HG02938 (cell line): ENCODE measurements around the gene MAEA.

Source experiments
- ATAC-seq: cut with Tn5 transposase; IDR thresholded peaks from one replicate; pipeline ENCODE4 v1.9.1; 2021; ENCODE audit warnings: mild to moderate bottlenecking, moderate library complexity; ENCODE audit not compliant: unreplicated experiment

The MAEA gene

GRCh38 chr4:1289207-1290164, at the start of gene MAEA:
Gene MAEA, plus strand, starts transcription at chr4:1289891. Its CDS starts 23 bp downstream, at chr4:1289914.
- ATAC-seq: peak; percentile 92

DNA sequence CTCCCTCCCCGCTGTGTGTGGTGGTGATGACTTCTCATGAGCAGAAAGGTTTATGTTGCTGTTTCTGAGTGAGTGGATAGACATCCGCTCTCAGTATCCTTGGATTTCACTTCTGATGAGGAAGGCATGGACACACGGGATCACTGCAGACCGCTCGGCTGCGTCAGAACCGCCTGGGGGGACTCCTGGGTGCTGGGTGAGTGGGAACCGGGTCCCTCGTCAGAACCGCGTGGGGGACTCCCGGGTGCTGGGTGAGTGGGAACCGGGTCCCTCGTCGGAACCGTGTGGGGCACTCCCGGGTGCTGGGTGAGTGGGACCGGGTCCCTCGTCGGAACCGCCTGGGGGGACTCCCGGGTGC, 49.8 kb upstream of the MAEA start:
- ATAC-seq: no peak

DNA sequence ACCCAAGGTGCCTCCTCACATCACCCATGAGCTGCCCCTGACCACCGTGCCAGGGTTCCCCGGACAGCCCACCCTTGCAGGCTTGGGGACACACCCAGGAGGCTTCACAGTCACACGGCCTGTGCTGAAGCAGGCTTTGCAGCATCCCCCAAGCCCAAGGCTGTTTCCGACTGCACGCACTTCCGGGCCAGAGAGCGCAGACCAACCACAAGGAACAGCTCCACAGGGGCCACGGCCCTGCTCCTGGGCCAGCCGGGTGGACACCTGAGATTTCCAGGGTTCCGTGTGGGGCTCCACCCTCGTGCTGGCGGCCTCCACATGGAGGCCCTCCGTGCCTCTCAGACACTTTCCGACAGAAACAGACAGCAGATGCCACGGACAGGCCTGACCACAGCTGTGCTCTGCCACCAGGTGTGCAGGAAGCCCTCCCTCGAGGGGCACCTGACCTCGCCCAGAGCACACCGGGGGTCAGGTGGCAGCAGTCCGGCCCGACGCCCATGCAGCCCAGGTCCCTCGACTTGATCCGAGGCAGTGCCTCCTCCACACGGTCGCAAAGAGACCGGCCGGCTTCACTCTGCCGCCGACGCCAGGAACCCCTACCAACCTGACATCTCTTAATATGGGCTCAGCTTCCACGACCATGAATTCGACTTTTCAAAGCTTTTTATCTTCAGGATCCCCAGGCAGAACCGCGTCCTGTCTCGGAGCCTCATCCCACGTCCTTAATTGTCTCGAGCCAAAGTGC, 48.8 kb upstream of the MAEA start:
- no peak for ATAC-seq

DNA sequence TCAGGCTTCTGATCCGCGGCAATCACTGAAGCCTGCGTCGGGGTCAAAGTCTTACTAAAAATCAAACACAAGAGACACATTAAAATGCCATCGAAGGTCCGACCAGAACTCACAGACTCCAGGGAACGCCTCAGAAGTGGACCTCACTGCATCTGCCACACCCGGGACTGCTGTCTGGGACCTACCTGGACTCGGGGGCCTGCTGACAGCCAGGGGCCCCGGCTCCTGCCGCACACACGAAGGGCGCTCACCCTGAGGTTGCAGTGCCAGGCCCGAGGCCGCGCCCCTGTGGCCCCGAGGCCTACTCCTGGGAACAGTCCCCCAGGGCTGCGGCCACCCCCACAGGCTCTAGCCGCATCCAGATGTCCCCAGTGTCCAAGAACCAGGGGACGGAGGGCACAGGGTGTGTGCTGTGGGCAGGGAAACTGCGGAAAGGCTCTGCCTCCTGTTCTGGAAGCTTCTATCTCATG, 48.2 kb upstream of the MAEA start:
- ATAC-seq: no peak

- ATAC-seq: no peak
Observed at GRCh38 chr4:1241936-1242505, 47.7 kb upstream of the MAEA start.

GRCh38 chr4:1242506-1243450, 46.9 kb upstream of the MAEA start:
- ATAC-seq: no peak

GRCh38 chr4:1243451-1244080, 46.1 kb upstream of the MAEA start:
- no peak for ATAC-seq

GRCh38 chr4:1244081-1244977, 45.4 kb upstream of the MAEA start:
- no peak for ATAC-seq

GRCh38 chr4:1244978-1245471, 44.7 kb upstream of the MAEA start:
- no peak for ATAC-seq

DNA sequence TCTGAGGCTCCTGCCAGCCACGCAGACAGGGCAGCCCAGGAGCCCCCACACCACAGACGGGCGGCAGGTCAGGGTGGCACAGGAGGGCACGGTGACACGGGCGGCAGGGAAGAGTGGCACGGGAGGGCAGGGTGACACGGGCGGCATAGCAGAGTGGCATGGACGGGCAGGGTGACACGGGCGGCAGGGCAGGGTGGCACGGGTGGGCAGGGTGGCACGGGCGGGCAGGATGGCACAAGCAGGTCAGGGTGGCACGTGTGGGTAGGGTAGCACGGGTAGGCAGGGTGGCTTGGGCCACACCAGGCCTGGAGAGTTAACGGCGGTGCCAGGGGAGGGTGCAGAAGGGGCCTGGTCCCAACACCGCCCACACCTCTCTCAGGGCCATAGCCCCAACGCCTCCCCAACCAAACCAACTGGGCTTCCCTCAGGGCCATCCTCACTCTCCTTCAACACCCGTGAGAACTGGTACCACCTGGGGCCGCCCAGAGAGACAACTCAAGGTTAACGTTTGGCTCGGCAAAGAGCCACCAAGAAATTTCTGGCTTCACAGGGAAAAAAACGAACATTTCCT, 44.1 kb upstream of the MAEA start:
- no peak for ATAC-seq

- no peak for ATAC-seq
Observed at GRCh38 chr4:1246111-1246881, 43.4 kb upstream of the MAEA start.

DNA sequence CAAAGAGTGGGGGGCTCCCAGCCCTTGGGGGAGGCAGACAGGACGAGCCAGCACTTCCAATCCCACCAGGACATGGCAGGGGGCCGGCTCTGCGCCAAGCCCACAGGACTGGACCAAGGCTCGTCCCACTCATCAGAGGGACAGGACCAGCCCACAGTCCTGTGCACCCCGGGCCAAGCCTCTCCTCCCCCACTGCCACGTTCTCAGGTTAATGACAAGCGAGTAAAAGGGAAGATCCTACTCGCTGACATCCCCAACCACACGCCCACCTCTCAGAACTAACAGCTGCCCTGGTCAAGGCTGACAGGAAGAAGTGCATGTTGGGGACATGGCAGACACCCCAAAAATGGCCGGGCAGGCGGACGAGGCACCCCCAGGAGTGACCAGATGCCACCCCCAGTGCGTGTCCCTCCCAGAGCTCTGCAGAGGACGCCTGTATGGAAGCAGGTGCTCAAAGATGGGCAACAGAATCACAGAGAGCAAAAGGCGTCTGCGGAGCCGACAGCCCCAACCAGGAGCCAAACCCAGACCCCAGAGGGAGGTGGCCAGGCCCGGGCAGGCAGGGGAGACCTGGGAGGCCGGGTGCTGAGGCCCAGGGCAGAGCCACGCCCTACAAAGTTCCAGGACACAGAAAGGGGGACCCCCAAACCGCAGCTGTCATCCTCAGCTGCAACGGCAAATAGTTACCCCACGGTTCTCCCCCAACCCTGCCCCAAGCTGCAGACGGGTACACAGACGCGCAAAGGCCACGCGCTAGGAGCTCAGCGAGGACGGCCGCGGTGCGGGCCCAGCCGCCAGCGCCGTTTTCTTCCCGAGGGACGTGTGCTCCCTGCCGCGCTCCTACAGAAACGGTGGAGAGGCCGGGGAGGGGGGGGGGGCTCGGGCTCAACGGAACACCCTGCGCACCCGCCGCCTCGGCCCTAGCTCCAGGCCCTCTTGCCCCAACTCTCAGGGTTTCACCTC, 42.5 kb upstream of the MAEA start:
- ATAC-seq: no peak

GRCh38 chr4:1247864-1248244, 41.8 kb upstream of the MAEA start:
- peak; percentile 13 for ATAC-seq

- peak; percentile 38 for ATAC-seq
Observed at GRCh38 chr4:1248245-1249147, 41.2 kb upstream of the MAEA start, which contains the start of gene CTBP1. Gene CTBP1, minus strand, starts transcription at chr4:1249130. Its CDS starts 7,799 bp downstream, at chr4:1241331.

DNA sequence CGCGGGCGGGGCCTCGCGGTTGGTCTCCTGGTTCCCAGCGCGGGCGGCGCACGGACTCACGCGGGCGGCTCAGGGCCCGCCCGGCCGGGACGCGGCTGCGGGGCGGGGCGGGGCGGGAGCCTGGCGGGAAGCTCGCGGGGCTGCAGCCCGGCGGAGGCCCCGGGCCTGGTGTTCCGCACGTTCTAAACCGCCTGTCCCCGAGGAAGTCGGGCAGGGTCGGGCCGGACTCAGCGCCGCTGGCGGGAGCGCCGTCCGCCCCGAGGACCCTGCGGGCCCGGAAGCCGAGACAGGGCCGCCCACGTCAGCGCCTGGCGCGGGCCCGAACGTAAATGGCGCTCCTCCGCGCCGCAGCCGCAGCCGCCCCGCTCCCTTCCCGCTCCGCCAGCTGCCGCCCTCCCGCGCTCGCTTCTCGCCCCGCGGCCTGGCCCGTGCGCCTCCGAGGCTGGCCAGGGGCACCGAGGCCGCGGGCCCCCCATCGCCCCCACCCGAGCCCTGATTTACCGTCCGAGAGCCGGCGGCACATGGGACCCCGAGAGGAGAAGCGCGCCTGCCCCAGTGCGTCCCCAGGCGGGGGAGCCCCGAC, 40.5 kb upstream of the MAEA start:
- ATAC-seq: peak; percentile 39
